GM12878 (cell line): Measurements from ENCODE around the gene CARHSP1. TPM values are rescaled to one million over a fixed set of nuclear protein-coding genes. Genes with fewer than 3 reads are reported as not detected.

Source experiments
- ATAC-seq: fragments of 200-7000 bp; cut with Tn5 transposase; 3 replicates; pipeline ENCODE4 v1.9.1; 2020; ENCODE audit warnings: mild to moderate bottlenecking, moderate library complexity
- BruUV-seq: library from RNA; stranded (reverse); fragments of 400-500 nt; replicated peaks from 2 replicates; lab custom pipeline; 2021; lab: Mats Ljungman, UMichigan
- CTCF ChIA-PET: fragments of 300-600 bp; sonication (Branson Sonifier 250); formaldehyde crosslinking; extraction: SDS; loops from one replicate; lab custom pipeline; 2021; ENCODE audit warnings: inconsistent platforms; lab: Yijun Ruan, JAX
- POLR2A ChIA-PET: fragments of 350-600 bp; formaldehyde crosslinking; extraction: SDS; loops from one replicate; lab custom pipeline; 2021; ENCODE audit warnings: inconsistent platforms; lab: Charles Lee
- RAD21 ChIA-PET: fragments of 300-600 bp; sonication (Branson Sonifier 250); formaldehyde crosslinking; loops from one replicate; lab custom pipeline; 2023; ENCODE audit warnings: antibody characterized with exemption; ENCODE audit not compliant: unreplicated experiment; lab: Charles Lee
- SMC1A ChIA-PET: fragments of 300-600 bp; sonication (Branson Sonifier 250); formaldehyde crosslinking; loops from one replicate; lab custom pipeline; 2023; ENCODE audit not compliant: unreplicated experiment, uncharacterized antibody; lab: Charles Lee
- DNase-seq: peaks from one replicate; pipeline ENCODE4 v3.0.0-alpha.2; 2011; ENCODE audit warnings: low read depth, low spot score
- FAIRE-seq: peaks from 3 replicates; lab custom pipeline; 2011; peaks lifted over from hg19 to GRCh38; lab: Jason Lieb, UNC
- H2AFZ ChIP-seq: 2 replicates; pipeline ENCODE4 v1.6.0; 2011; ENCODE audit warnings: low read depth, low read length, control low read depth; ENCODE audit not compliant: control insufficient read depth
- H3K27ac ChIP-seq: 2 replicates; pipeline ENCODE4 v1.5.1; 2011; ENCODE audit warnings: control low read depth; ENCODE audit not compliant: control insufficient read depth, insufficient read depth
- H3K27me3 ChIP-seq, 2 experiments: replicated peaks in 1 of 2; 2 replicates each; pipeline versions ENCODE4 v1.6.0 to v1.6.1; 2011; ENCODE audit warnings: low read length in 1 of 2; ENCODE audit not compliant: control insufficient read depth in 2 of 2, insufficient read depth in 2 of 2
- H3K36me3 ChIP-seq, 2 experiments: 2 replicates each; pipeline ENCODE4 v1.5.1; 2011; ENCODE audit warnings: low read length in 1 of 2; ENCODE audit not compliant: control insufficient read depth in 2 of 2, insufficient read depth in 2 of 2
- H3K4me1 ChIP-seq: 2 replicates; pipeline ENCODE4 v1.6.1; 2011; ENCODE audit warnings: mild to moderate bottlenecking, low read length, moderate library complexity, mixed read lengths; ENCODE audit not compliant: control insufficient read depth, insufficient read depth
- H3K4me2 ChIP-seq: 2 replicates; pipeline ENCODE4 v1.6.0; 2011; ENCODE audit warnings: control low read depth; ENCODE audit not compliant: control insufficient read depth, insufficient read depth
- H3K4me3 ChIP-seq: fragments of 200-600 bp; sonication (generic); 2 replicates; pipeline ENCODE4 v1.5.1; 2016
- H3K79me2 ChIP-seq: 2 replicates; pipeline ENCODE4 v1.6.0; 2011; ENCODE audit warnings: low read length; ENCODE audit not compliant: control insufficient read depth, insufficient read depth
- H3K9ac ChIP-seq: 2 replicates; pipeline ENCODE4 v1.8.0; 2011; ENCODE audit warnings: low read length, control low read depth, mixed read lengths; ENCODE audit not compliant: control insufficient read depth, insufficient read depth
- H3K9me3 ChIP-seq: replicated peaks from 3 replicates; pipeline ENCODE4 v1.5.1; 2011; ENCODE audit warnings: mild to moderate bottlenecking, low read length; ENCODE audit not compliant: control insufficient read depth, insufficient read depth
- H4K20me1 ChIP-seq: 2 replicates; pipeline ENCODE4 v1.6.0; 2011; ENCODE audit not compliant: control insufficient read depth, insufficient read depth
- ATF7 ChIP-seq: fragments of 450-650 bp; IDR thresholded peaks from 2 replicates; pipeline ENCODE4 v1.6.1; 2016; ENCODE audit warnings: low read depth, mild to moderate bottlenecking
- DPF2 ChIP-seq: fragments of 450-650 bp; IDR thresholded peaks from 2 replicates; pipeline ENCODE4 v1.6.1; 2017; ENCODE audit warnings: mild to moderate bottlenecking
- ELK1 ChIP-seq: IDR thresholded peaks from 2 replicates; pipeline ENCODE4 v1.6.1; 2012; ENCODE audit warnings: low read depth, low read length, improper control_type of control experiment
- REST ChIP-seq: IDR thresholded peaks from 2 replicates; pipeline ENCODE4 v1.6.1; 2012; ENCODE audit warnings: mild to moderate bottlenecking, low read depth, low read length
- SIN3A ChIP-seq: IDR thresholded peaks from 2 replicates; pipeline ENCODE4 v1.6.1; 2012; ENCODE audit warnings: low read depth, low read length, improper control_type of control experiment
- SPI1 ChIP-seq: IDR thresholded peaks from 2 replicates; pipeline ENCODE4 v1.6.1; 2011; ENCODE audit warnings: low read depth, mild to moderate bottlenecking, low read length, moderate library complexity, borderline replicate concordance; ENCODE audit not compliant: insufficient read depth
- TBL1XR1 ChIP-seq: IDR thresholded peaks from 2 replicates; pipeline ENCODE4 v1.6.1; 2012; ENCODE audit warnings: low read depth, low read length, improper control_type of control experiment
- ZNF217 ChIP-seq: fragments of 450-650 bp; IDR thresholded peaks from 2 replicates; pipeline ENCODE4 v1.6.1; 2017; ENCODE audit warnings: antibody characterized with exemption, mild to moderate bottlenecking
- ZNF592 ChIP-seq: fragments of 450-650 bp; IDR thresholded peaks from 2 replicates; pipeline ENCODE4 v1.6.1; 2017; ENCODE audit warnings: mild to moderate bottlenecking, moderate library complexity
- WGBS: methylation state at CpG from one replicate; pipeline ENCODE4 v1.1.6; 2016; ENCODE audit warnings: low lambda C conversion rate; ENCODE audit not compliant: insufficient replicate concordance, insufficient coverage; ENCODE audit errors: missing lambda C conversion rate; 5-methylcytosine and 5-hydroxymethylcytosine counted together
- in situ Hi-C: fragments of 300-500 bp; cut with MboI; formaldehyde crosslinking; loops from 9 replicates; pipeline ENCODE4 v1.14.3; 2018; ENCODE audit warnings: mixed read lengths
- intact Hi-C: fragments of 100-400 bp; cut with micrococcal nuclease; formaldehyde crosslinking; loops from one replicate; pipeline ENCODE4 v1.14.2; 2022; ENCODE audit not compliant: unreplicated experiment
- polyA plus RNA-seq, 11 experiments: library from polyadenylated mRNA; depleted of rRNA in 4 of 11; unstranded in 6 of 11; stranded (reverse) in 5 of 11; fragments of >200 nt; fragmentation: Nextera tagmentation in 4 of 11; fragmentation: Illumina TruSeq in 1 of 11; extraction: Ambion mirVana in 4 of 11; extraction: Trizol in 1 of 11; gene quantifications; 1 replicate in 1 of 11; 2 replicates in 10 of 11; pipeline versions ENCODE4 v1.2.1 to v1.2.3, GENCODE V29; 2011 to 2016; ENCODE audit warnings: inconsistent platforms in 2 of 11, missing spikeins in 2 of 11, low read depth in 1 of 11
- total RNA-seq, 4 experiments: library from RNA; depleted of rRNA in 3 of 4; stranded (reverse); fragments of >200 nt in 3 of 4; fragmentation: Illumina TruSeq in 1 of 4; extraction: Trizol in 1 of 4; gene quantifications; 2 replicates each; pipeline versions ENCODE4 v1.2.1 to v1.2.3, GENCODE V29; 2013 to 2021
- TF ChIP-seq, protein P1 (sequence below): fragments of 150-350 bp; IDR thresholded peaks from 2 replicates; pipeline ENCODE4 v1.6.1; 2016; ENCODE audit warnings: low read depth, low read length

The CARHSP1 gene
- total and polyA plus RNA-seq, 10 of the 15 experiments (the other 5 are each of a cell fraction or from before 2014, with no cell fraction given) = 5.5 to 112 (median 67.0) TPM

DNA sequence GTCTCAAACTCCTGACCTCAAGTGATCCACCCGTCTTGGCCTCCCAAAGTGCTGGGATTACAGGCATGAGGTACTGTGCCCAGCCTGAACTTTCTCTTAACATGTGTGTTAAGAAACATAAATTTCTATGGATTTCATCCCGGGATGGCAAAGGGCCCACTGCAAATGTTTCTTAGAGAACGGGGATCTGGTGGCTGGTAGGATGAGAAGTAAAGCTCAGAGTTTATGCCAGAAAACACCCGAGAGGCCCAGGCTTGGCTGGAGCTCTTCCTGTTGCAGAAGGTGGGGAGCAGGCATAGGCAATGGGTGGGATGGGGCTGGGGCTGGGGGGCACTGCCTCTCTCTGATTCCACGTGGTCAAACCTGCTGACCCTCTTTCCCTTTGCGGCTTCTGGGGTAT is 5.6 kb upstream of the CARHSP1 start:
- Histone ChIP-seq H3K36me3 (no peaks in the 10 kb centered on the region), H2AFZ (no peak overlapping the region), H3K9me3 (no peaks in the 10 kb centered on the region), H3K9ac (no peak overlapping the region), H3K4me3 (no peak overlapping the region), H3K4me1 (peaks cover 32% of the 10 kb centered on the region), H3K4me2 (no peak overlapping the region), H3K27ac (no peak overlapping the region), H3K79me2 (no peaks in the 10 kb centered on the region), H4K20me1 (no peaks in the 10 kb centered on the region), H3K27me3 (no peaks in the 10 kb centered on the region)
- ChIA-PET CTCF (interaction anchor here (0.5 to 1.8 kb wide), 8 partner anchors 10 to 134 kb away, joined by 3 to 6 read pairs (median 4); no protein-coding TSS in a partner anchor), POLR2A (no interaction called here), SMC1A (interaction anchor here (0.7 to 2.0 kb wide), 3 partner anchors 18 to 212 kb away, joined by 3 to 6 read pairs (median 5); no protein-coding TSS in a partner anchor), RAD21 (interaction anchor here (0.9 to 2.6 kb wide), 2 partner anchors 18 to 213 kb away, joined by 4 to 11 read pairs; no protein-coding TSS in a partner anchor)
- no TSS peak for BruUV-seq
- TF ChIP-seq REST = no peak
- TF ChIP-seq ATF7 = no peak
- TF ChIP-seq SIN3A = no peak
- TF ChIP-seq ELK1 = no peak
- no peak for TF ChIP-seq SPI1
- no peak for TF ChIP-seq TBL1XR1
- no peak for TF ChIP-seq ZNF592
- TF ChIP-seq, protein P1, sequence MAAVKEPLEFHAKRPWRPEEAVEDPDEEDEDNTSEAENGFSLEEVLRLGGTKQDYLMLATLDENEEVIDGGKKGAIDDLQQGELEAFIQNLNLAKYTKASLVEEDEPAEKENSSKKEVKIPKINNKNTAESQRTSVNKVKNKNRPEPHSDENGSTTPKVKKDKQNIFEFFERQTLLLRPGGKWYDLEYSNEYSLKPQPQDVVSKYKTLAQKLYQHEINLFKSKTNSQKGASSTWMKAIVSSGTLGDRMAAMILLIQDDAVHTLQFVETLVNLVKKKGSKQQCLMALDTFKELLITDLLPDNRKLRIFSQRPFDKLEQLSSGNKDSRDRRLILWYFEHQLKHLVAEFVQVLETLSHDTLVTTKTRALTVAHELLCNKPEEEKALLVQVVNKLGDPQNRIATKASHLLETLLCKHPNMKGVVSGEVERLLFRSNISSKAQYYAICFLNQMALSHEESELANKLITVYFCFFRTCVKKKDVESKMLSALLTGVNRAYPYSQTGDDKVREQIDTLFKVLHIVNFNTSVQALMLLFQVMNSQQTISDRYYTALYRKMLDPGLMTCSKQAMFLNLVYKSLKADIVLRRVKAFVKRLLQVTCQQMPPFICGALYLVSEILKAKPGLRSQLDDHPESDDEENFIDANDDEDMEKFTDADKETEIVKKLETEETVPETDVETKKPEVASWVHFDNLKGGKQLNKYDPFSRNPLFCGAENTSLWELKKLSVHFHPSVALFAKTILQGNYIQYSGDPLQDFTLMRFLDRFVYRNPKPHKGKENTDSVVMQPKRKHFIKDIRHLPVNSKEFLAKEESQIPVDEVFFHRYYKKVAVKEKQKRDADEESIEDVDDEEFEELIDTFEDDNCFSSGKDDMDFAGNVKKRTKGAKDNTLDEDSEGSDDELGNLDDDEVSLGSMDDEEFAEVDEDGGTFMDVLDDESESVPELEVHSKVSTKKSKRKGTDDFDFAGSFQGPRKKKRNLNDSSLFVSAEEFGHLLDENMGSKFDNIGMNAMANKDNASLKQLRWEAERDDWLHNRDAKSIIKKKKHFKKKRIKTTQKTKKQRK = no peak
- TF ChIP-seq ZNF217 = no peak
- no peak for TF ChIP-seq DPF2
- FAIRE-seq = no peak
- no peak for DNase-seq
- ATAC-seq = no peak
- WGBS = 54% methylated on average over 6 of the region's 6 CpGs
- intact Hi-C loops = no loop called here
- in situ Hi-C loops = no loop called here
